K562 (cell line): ENCODE results near the gene MED29. TPM values are rescaled to one million over a fixed set of nuclear protein-coding genes. Genes with fewer than 3 reads are reported as not detected.
A peak's percentile ranks its signal among the peaks of the same experiment; 100 is the strongest.

Experiments
- CCNT2 ChIP-seq: IDR thresholded peaks from 2 replicates; pipeline ENCODE4 v1.6.1; 2011; ENCODE audit warnings: borderline replicate concordance, low read depth, mild to moderate bottlenecking, moderate library complexity, mixed read lengths, low read length; ENCODE audit not compliant: insufficient read length; ENCODE audit errors: extremely low read depth
- MYC ChIP-seq, 2 experiments: fragments of 250-450 bp in 1 of 2; sonication (Bioruptor Pico) in 1 of 2; IDR thresholded peaks; 2 replicates each; pipeline versions ENCODE4 v1.5.1 to v1.6.1; 2012 to 2021; ENCODE audit warnings: low read depth in 2 of 2, borderline replicate concordance in 1 of 2, improper control_type of control experiment in 1 of 2, low read length in 1 of 2, mild to moderate bottlenecking in 1 of 2, moderate library complexity in 1 of 2
- NONO ChIP-seq, 2 experiments: fragments of 200-400 bp in 1 of 2; fragments of 450-650 bp in 1 of 2; formaldehyde crosslinking in 1 of 2; IDR thresholded peaks; 2 replicates each; pipeline ENCODE4 v1.6.1; 2017; ENCODE audit warnings: low read depth in 2 of 2, mild to moderate bottlenecking in 2 of 2, moderate library complexity in 2 of 2, low read length in 1 of 2
- NRF1 ChIP-seq, 2 experiments: fragments of 450-650 bp; IDR thresholded peaks in 1 of 2; conservative IDR thresholded peaks in 1 of 2; 2 replicates each; pipeline ENCODE4 v1.6.1; 2014; ENCODE audit warnings: mild to moderate bottlenecking in 2 of 2
- PHF21A ChIP-seq: fragments of 450-650 bp; IDR thresholded peaks from 2 replicates; pipeline ENCODE4 v1.6.1; 2017; ENCODE audit warnings: low read depth, borderline replicate concordance
- POLR3G ChIP-seq: IDR thresholded peaks from 2 replicates; pipeline ENCODE4 v1.6.1; 2011; ENCODE audit not compliant: insufficient read length, insufficient replicate concordance; ENCODE audit errors: extremely low read depth
- RAD21 ChIP-seq, 2 experiments: fragments of 250-450 bp in 1 of 2; fragments of 450-650 bp in 1 of 2; sonication (Bioruptor Pico) in 1 of 2; formaldehyde crosslinking in 1 of 2; IDR thresholded peaks in 1 of 2; conservative IDR thresholded peaks in 1 of 2; 2 replicates each; pipeline versions ENCODE4 v1.4.0 to v1.8.0; 2020 to 2022; ENCODE audit warnings: mild to moderate bottlenecking in 2 of 2, moderate library complexity in 1 of 2
- SMARCA4 ChIP-seq: fragments of 450-650 bp; IDR thresholded peaks from 2 replicates; pipeline ENCODE4 v1.6.1; 2016
- TAF15 ChIP-seq: fragments of 200-400 bp; formaldehyde crosslinking; IDR thresholded peaks from 2 replicates; pipeline ENCODE4 v1.6.1; 2017; ENCODE audit warnings: mild to moderate bottlenecking, low read depth, low read length, moderate library complexity
- U2AF1 ChIP-seq: fragments of 200-400 bp; formaldehyde crosslinking; optimal IDR thresholded peaks from 2 replicates; pipeline ENCODE3; 2017; ENCODE audit warnings: mild to moderate bottlenecking, low read depth, low read length, moderate library complexity
- ZNF274 ChIP-seq: IDR thresholded peaks from 2 replicates; pipeline ENCODE4 v1.6.1; 2011; ENCODE audit warnings: low read depth, mild to moderate bottlenecking, low read length, moderate library complexity, borderline replicate concordance
- ZSCAN32 ChIP-seq: fragments of 450-650 bp; formaldehyde crosslinking; IDR thresholded peaks from 2 replicates; pipeline ENCODE4 v1.4.0; 2020; ENCODE audit warnings: mild to moderate bottlenecking, moderate library complexity
- polyA plus RNA-seq, 8 experiments: library from polyadenylated mRNA; depleted of rRNA in 4 of 8; stranded (reverse) in 5 of 8; unstranded in 3 of 8; fragments of >200 nt; fragmentation: Nextera tagmentation in 2 of 8; fragmentation: Illumina TruSeq in 1 of 8; extraction: Ambion mirVana in 2 of 8; extraction: Trizol in 1 of 8; gene quantifications; 2 replicates each; pipeline versions ENCODE4 v1.2.1 to v1.2.3, GENCODE V29; 2011 to 2014; ENCODE audit warnings: inconsistent platforms in 1 of 8, missing spikeins in 1 of 8
- total RNA-seq, 7 experiments: library from RNA; depleted of rRNA in 6 of 7; stranded (reverse); fragments of >200 nt in 6 of 7; fragmentation: Illumina TruSeq in 2 of 7; extraction: Trizol in 2 of 7; gene quantifications; 2 replicates each; pipeline versions ENCODE4 v1.2.1 to v1.2.3, GENCODE V29; 2011 to 2021; ENCODE audit warnings: low replicate concordance in 1 of 7
- TF ChIP-seq, protein P1 (sequence below), 3 experiments: IDR thresholded peaks in 2 of 3; conservative IDR thresholded peaks in 1 of 3; 2 replicates each; pipeline ENCODE4 v1.5.1; 2011 to 2012; ENCODE audit warnings: low read length in 3 of 3, mild to moderate bottlenecking in 3 of 3, control low read depth in 2 of 3, improper control_type of control experiment in 1 of 3, inconsistent platforms in 1 of 3, low read depth in 1 of 3, mixed read lengths in 1 of 3, moderate library complexity in 1 of 3; ENCODE audit not compliant: insufficient read depth in 2 of 3
- TF ChIP-seq, protein P2 (sequence below): fragments of 250-450 bp; sonication (Bioruptor Pico); IDR thresholded peaks from 2 replicates; pipeline ENCODE4 v1.9.0; 2021; ENCODE audit warnings: mild to moderate bottlenecking
- TF ChIP-seq, protein P3 (sequence below): conservative IDR thresholded peaks from 2 replicates; pipeline ENCODE4 v1.6.1; 2011; ENCODE audit warnings: low read depth, mild to moderate bottlenecking, low read length; ENCODE audit not compliant: control insufficient read depth
- TF ChIP-seq, protein P4 (sequence below): fragments of 250-450 bp; sonication (Bioruptor Pico); IDR thresholded peaks from 2 replicates; pipeline ENCODE4 v1.4.0; 2020

The MED29 gene
- total and polyA plus RNA-seq, 9 of the 15 experiments (the other 6 are each of a cell fraction or from before 2014, with no cell fraction given) = 1.8 to 22.6 (median 12.4) TPM

DNA sequence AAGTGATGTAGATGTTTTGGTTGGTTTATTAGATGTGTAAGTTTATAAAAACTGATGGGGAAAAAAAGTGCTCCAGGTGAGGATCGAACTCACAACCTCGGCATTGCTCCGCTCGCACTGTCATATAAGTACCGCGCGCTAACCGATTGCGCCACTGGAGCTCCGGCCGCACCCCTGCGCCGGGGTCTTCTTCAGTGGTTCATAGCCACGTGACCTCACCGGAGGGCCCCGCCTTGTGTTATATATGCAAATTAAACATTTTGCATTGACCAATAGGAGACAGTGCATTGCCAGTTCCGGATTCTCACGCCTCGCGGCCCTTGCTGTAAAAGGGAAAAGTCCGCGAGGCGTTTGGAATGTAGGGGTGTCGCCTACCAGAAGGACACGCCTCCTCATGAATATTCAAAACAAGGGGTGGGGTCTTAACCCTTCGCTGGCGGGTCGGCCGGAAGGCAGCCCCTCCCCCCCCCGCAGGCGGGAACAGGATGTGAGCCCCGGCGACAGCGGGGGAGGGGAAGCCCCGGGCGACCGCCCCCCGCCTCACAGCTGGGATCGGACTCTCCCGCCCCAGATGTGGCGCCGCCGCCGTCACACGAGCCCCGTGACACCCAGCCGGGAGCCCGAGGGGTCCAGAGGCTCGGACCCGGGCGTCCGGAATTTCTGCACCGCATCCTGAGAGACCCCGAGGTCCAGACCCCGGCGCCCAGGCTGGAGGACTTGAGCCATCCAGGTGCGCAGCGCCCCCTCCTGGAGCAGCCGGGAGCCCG lies 21.1 kb downstream of the MED29 start, which contains the start of gene PLEKHG2 (continued):
- TF ChIP-seq U2AF1 (no peak), ZNF274 (no peak), RAD21 (CRISPR knock-in tag; conservative IDR thresholded peaks at IDR 0.05 in 1 of 2, IDR thresholded peaks at IDR 0.05 in 1 of 2) (peak; percentile 45 to 59), POLR3G (no peak), ZSCAN32 (CRISPR knock-in tag) (0 out of 2 replicates have a peak, but pooled peaks have one; percentile 38), CCNT2 (peak; percentile 87), TAF15 (no peak), NRF1 (conservative IDR thresholded peaks at IDR 0.05 in 1 of 2, IDR thresholded peaks at IDR 0.05 in 1 of 2) (peak; percentile 48 to 60), MYC (IDR thresholded peaks at IDR 0.05; ENCODE audit: low read depth, low read length) (peak; percentile 73), MYC (CRISPR knock-in tag; IDR thresholded peaks at IDR 0.05; ENCODE audit: borderline replicate concordance, low read depth) (no peak), PHF21A (no peak), NONO (IDR thresholded peaks at IDR 0.05; ENCODE audit: low read depth in 2 of 2, low read length in 1 of 2) (peak in 1 of 2 experiments; percentile 81; a peak in 2 of 4 replicates), SMARCA4 (0 out of 2 replicates have a peak, but pooled peaks have one; percentile 37)
- TF ChIP-seq, protein P1, sequence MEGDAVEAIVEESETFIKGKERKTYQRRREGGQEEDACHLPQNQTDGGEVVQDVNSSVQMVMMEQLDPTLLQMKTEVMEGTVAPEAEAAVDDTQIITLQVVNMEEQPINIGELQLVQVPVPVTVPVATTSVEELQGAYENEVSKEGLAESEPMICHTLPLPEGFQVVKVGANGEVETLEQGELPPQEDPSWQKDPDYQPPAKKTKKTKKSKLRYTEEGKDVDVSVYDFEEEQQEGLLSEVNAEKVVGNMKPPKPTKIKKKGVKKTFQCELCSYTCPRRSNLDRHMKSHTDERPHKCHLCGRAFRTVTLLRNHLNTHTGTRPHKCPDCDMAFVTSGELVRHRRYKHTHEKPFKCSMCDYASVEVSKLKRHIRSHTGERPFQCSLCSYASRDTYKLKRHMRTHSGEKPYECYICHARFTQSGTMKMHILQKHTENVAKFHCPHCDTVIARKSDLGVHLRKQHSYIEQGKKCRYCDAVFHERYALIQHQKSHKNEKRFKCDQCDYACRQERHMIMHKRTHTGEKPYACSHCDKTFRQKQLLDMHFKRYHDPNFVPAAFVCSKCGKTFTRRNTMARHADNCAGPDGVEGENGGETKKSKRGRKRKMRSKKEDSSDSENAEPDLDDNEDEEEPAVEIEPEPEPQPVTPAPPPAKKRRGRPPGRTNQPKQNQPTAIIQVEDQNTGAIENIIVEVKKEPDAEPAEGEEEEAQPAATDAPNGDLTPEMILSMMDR (IDR thresholded peaks at IDR 0.05 in 2 of 3, conservative IDR thresholded peaks at IDR 0.05 in 1 of 3; ENCODE audit: insufficient read depth in 2 of 3, low read depth in 1 of 3, low read length in 3 of 3) = peak in 2 of 3 experiments; percentile 77 to 87; a peak in 5 of 6 replicates
- TF ChIP-seq, protein P2, sequence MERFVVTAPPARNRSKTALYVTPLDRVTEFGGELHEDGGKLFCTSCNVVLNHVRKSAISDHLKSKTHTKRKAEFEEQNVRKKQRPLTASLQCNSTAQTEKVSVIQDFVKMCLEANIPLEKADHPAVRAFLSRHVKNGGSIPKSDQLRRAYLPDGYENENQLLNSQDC = no peak
- TF ChIP-seq, protein P3, sequence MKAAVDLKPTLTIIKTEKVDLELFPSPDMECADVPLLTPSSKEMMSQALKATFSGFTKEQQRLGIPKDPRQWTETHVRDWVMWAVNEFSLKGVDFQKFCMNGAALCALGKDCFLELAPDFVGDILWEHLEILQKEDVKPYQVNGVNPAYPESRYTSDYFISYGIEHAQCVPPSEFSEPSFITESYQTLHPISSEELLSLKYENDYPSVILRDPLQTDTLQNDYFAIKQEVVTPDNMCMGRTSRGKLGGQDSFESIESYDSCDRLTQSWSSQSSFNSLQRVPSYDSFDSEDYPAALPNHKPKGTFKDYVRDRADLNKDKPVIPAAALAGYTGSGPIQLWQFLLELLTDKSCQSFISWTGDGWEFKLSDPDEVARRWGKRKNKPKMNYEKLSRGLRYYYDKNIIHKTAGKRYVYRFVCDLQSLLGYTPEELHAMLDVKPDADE = peak; percentile 76
- TF ChIP-seq, protein P4, sequence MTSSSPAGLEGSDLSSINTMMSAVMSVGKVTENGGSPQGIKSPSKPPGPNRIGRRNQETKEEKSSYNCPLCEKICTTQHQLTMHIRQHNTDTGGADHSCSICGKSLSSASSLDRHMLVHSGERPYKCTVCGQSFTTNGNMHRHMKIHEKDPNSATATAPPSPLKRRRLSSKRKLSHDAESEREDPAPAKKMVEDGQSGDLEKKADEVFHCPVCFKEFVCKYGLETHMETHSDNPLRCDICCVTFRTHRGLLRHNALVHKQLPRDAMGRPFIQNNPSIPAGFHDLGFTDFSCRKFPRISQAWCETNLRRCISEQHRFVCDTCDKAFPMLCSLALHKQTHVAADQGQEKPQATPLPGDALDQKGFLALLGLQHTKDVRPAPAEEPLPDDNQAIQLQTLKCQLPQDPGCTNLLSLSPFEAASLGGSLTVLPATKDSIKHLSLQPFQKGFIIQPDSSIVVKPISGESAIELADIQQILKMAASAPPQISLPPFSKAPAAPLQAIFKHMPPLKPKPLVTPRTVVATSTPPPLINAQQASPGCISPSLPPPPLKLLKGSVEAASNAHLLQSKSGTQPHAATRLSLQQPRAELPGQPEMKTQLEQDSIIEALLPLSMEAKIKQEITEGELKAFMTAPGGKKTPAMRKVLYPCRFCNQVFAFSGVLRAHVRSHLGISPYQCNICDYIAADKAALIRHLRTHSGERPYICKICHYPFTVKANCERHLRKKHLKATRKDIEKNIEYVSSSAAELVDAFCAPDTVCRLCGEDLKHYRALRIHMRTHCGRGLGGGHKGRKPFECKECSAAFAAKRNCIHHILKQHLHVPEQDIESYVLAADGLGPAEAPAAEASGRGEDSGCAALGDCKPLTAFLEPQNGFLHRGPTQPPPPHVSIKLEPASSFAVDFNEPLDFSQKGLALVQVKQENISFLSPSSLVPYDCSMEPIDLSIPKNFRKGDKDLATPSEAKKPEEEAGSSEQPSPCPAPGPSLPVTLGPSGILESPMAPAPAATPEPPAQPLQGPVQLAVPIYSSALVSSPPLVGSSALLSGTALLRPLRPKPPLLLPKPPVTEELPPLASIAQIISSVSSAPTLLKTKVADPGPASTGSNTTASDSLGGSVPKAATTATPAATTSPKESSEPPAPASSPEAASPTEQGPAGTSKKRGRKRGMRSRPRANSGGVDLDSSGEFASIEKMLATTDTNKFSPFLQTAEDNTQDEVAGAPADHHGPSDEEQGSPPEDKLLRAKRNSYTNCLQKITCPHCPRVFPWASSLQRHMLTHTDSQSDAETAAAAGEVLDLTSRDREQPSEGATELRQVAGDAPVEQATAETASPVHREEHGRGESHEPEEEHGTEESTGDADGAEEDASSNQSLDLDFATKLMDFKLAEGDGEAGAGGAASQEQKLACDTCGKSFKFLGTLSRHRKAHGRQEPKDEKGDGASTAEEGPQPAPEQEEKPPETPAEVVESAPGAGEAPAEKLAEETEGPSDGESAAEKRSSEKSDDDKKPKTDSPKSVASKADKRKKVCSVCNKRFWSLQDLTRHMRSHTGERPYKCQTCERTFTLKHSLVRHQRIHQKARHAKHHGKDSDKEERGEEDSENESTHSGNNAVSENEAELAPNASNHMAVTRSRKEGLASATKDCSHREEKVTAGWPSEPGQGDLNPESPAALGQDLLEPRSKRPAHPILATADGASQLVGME = 0 out of 2 replicates have a peak, but pooled peaks have one; percentile 35
